ENCODE data around the gene CACNG5.

CACNG5 gene

DNA sequence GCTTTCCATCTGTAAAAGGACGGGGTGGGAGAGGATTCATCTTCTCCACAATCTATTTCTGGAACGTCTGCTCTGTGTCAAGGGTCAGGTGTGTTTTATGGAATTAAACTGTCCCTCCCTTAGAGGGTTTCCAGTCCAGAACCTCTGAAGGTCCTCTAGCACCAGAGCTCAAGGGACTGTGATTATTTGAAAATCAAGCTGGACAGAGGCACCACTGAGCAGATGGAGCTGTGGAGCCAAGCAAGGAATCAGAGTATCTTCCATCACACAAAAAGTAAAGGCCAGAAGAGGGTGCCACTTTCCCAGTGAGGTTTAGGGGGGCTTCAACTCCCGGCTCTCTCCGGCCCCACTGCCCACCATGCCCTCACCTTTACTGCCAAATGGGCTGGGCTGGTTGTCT is 6.8 kb downstream of the CACNG5 start (continued):
- no peak for TF ChIP-seq ZFP30 (CRISPR knock-in tag; IDR thresholded peaks at IDR 0.05)
- TF ChIP-seq TCF4 (CRISPR knock-in tag; IDR thresholded peaks at IDR 0.05; ENCODE audit: borderline replicate concordance) = no peak

DNA sequence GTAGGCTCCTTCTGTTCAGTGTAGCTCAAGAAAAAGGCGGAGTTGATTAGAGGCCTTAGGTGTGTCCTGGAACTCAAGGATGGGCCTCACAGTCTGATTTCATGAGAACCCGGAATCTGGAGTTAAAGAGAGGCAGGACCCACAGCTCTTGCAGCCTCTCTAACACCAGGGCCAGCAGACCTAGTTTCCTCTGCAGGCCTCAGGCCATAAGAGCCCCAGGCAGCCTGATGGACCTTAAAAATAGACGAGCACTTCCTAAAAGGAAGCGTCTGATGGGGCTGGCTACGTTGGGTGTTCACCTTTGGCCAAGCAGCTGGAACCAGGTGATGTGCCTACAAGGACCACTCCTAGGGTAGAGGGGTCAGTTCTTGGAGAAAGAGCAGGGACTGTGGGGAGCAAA is 7.6 kb downstream of the CACNG5 start:
- TF ChIP-seq TCF4 (CRISPR knock-in tag; IDR thresholded peaks at IDR 0.05; ENCODE audit: borderline replicate concordance) (no peak), ESRRG (CRISPR knock-in tag; IDR thresholded peaks at IDR 0.05) (no peak), ZNF70 (CRISPR knock-in tag; IDR thresholded peaks at IDR 0.05) (no peak), ZFP3 (CRISPR knock-in tag; IDR thresholded peaks at IDR 0.05) (no peak), ISL1 (CRISPR knock-in tag; IDR thresholded peaks at IDR 0.05) (no peak), ZNF565 (CRISPR knock-in tag; conservative IDR thresholded peaks at IDR 0.05; ENCODE audit: low read depth) (no peak), ZNF8 (CRISPR knock-in tag; IDR thresholded peaks at IDR 0.05) (no peak), BACH2 (CRISPR knock-in tag; IDR thresholded peaks at IDR 0.05; ENCODE audit: borderline replicate concordance) (no peak), RARB (CRISPR knock-in tag; IDR thresholded peaks at IDR 0.05) (no peak)
- TF ChIP-seq, protein P1, sequence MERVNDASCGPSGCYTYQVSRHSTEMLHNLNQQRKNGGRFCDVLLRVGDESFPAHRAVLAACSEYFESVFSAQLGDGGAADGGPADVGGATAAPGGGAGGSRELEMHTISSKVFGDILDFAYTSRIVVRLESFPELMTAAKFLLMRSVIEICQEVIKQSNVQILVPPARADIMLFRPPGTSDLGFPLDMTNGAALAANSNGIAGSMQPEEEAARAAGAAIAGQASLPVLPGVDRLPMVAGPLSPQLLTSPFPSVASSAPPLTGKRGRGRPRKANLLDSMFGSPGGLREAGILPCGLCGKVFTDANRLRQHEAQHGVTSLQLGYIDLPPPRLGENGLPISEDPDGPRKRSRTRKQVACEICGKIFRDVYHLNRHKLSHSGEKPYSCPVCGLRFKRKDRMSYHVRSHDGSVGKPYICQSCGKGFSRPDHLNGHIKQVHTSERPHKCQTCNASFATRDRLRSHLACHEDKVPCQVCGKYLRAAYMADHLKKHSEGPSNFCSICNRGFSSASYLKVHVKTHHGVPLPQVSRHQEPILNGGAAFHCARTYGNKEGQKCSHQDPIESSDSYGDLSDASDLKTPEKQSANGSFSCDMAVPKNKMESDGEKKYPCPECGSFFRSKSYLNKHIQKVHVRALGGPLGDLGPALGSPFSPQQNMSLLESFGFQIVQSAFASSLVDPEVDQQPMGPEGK (CRISPR knock-in tag; IDR thresholded peaks at IDR 0.05; ENCODE audit: borderline replicate concordance) = no peak
- TF ChIP-seq, protein P2, sequence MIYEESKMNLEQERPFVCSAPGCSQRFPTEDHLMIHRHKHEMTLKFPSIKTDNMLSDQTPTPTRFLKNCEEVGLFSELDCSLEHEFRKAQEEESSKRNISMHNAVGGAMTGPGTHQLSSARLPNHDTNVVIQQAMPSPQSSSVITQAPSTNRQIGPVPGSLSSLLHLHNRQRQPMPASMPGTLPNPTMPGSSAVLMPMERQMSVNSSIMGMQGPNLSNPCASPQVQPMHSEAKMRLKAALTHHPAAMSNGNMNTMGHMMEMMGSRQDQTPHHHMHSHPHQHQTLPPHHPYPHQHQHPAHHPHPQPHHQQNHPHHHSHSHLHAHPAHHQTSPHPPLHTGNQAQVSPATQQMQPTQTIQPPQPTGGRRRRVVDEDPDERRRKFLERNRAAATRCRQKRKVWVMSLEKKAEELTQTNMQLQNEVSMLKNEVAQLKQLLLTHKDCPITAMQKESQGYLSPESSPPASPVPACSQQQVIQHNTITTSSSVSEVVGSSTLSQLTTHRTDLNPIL (CRISPR knock-in tag; IDR thresholded peaks at IDR 0.05; ENCODE audit: low read depth) = no peak
- TF ChIP-seq, protein P3, sequence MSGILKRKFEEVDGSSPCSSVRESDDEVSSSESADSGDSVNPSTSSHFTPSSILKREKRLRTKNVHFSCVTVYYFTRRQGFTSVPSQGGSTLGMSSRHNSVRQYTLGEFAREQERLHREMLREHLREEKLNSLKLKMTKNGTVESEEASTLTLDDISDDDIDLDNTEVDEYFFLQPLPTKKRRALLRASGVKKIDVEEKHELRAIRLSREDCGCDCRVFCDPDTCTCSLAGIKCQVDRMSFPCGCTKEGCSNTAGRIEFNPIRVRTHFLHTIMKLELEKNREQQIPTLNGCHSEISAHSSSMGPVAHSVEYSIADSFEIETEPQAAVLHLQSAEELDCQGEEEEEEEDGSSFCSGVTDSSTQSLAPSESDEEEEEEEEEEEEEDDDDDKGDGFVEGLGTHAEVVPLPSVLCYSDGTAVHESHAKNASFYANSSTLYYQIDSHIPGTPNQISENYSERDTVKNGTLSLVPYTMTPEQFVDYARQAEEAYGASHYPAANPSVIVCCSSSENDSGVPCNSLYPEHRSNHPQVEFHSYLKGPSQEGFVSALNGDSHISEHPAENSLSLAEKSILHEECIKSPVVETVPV (CRISPR knock-in tag; IDR thresholded peaks at IDR 0.05) = no peak

DNA sequence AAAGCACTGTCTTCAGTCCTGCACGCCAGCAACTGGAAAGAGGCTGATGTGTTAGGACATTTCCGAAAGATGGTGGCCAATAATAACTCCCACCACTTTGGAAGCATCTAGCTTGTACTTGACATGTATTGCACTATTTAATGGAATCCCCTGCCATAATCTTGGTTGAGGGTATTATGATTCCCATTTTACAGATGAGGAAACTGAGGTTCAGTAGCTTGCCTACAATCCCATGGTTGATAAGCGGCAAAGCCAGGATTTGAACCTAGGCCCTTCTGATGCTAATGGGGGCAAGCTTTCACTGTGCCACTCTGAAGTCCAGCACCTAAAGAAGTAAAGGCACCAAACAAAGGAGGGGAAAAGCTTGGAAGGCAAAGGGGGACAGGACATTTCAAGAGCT is 8.0 kb downstream of the CACNG5 start:
- ATAC-seq = no peak
- TF ChIP-seq ESRRG (CRISPR knock-in tag; IDR thresholded peaks at IDR 0.05) (no peak), RARB (CRISPR knock-in tag; IDR thresholded peaks at IDR 0.05) (no peak), BACH2 (CRISPR knock-in tag; IDR thresholded peaks at IDR 0.05; ENCODE audit: borderline replicate concordance) (no peak), SNAI2 (CRISPR knock-in tag; IDR thresholded peaks at IDR 0.05) (no peak), ZNF565 (CRISPR knock-in tag; conservative IDR thresholded peaks at IDR 0.05; ENCODE audit: low read depth) (no peak), ZFP3 (CRISPR knock-in tag; IDR thresholded peaks at IDR 0.05) (no peak), OSR1 (CRISPR knock-in tag; IDR thresholded peaks at IDR 0.05) (no peak), CSDC2 (CRISPR knock-in tag; IDR thresholded peaks at IDR 0.05) (no peak), GLIS3 (CRISPR knock-in tag; IDR thresholded peaks at IDR 0.05) (no peak), ZC3H10 (CRISPR knock-in tag; IDR thresholded peaks at IDR 0.05) (no peak), ISL1 (CRISPR knock-in tag; IDR thresholded peaks at IDR 0.05) (no peak), ZNF8 (CRISPR knock-in tag; IDR thresholded peaks at IDR 0.05) (no peak), TCF4 (CRISPR knock-in tag; IDR thresholded peaks at IDR 0.05; ENCODE audit: borderline replicate concordance) (no peak), PPARA (CRISPR knock-in tag; IDR thresholded peaks at IDR 0.05; ENCODE audit: borderline replicate concordance) (no peak)
- TF ChIP-seq, protein P2 (CRISPR knock-in tag; IDR thresholded peaks at IDR 0.05; ENCODE audit: low read depth) = no peak
- TF ChIP-seq, protein P4, sequence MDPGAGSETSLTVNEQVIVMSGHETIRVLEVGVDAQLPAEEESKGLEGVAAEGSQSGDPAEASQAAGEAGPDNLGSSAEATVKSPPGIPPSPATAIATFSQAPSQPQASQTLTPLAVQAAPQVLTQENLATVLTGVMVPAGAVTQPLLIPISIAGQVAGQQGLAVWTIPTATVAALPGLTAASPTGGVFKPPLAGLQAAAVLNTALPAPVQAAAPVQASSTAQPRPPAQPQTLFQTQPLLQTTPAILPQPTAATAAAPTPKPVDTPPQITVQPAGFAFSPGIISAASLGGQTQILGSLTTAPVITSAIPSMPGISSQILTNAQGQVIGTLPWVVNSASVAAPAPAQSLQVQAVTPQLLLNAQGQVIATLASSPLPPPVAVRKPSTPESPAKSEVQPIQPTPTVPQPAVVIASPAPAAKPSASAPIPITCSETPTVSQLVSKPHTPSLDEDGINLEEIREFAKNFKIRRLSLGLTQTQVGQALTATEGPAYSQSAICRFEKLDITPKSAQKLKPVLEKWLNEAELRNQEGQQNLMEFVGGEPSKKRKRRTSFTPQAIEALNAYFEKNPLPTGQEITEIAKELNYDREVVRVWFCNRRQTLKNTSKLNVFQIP (CRISPR knock-in tag; IDR thresholded peaks at IDR 0.05; ENCODE audit: borderline replicate concordance, low read depth) = no peak
- TF ChIP-seq, protein P3 (CRISPR knock-in tag; IDR thresholded peaks at IDR 0.05) = no peak

More for the DNA sequence above, 7.6 kb downstream of the CACNG5 start:
- no peak for ATAC-seq

Data from SK-N-SH treated with all-trans-retinoic acid at 6 μM for 48 hours (cell line).